Activated naive CD4-positive, alpha-beta T cell treated with anti-CD3 and anti-CD28 coated beads for 36 hours (primary cell): ENCODE results near the gene LILRB2. TPM values are rescaled to one million over a fixed set of nuclear protein-coding genes. Genes with fewer than 3 reads are reported as not detected.
"Not testable (repeated sequence)": the region's sequence is repeated elsewhere in the genome, so short reads cannot be mapped to it uniquely, and the experiment has no call there.

Experiments
- CTCF ChIA-PET: fragments of 350-600 bp; sonication (Branson Sonifier 250); formaldehyde crosslinking; loops from one replicate; lab custom pipeline; 2021; ENCODE audit warnings: antibody characterized with exemption; lab: Charles Lee
- DNase-seq: peaks from one replicate; pipeline ENCODE4 v3.0.0-alpha.2; 2020
- H3K27ac Mint-ChIP-seq: one replicate; pipeline ENCODE4 v1.8.0; 2021; ENCODE audit warnings: mild to moderate bottlenecking, mixed read lengths
- H3K27me3 Mint-ChIP-seq: one replicate; pipeline ENCODE4 v1.8.0; 2021; ENCODE audit warnings: low read depth, mixed read lengths
- H3K36me3 Mint-ChIP-seq: one replicate; pipeline ENCODE4 v1.8.0; 2021; ENCODE audit warnings: low read depth, mixed read lengths
- H3K4me1 Mint-ChIP-seq: one replicate; pipeline ENCODE4 v1.8.0; 2021; ENCODE audit warnings: low read depth, mixed read lengths
- H3K4me3 Mint-ChIP-seq: one replicate; pipeline ENCODE4 v1.8.0; 2021; ENCODE audit warnings: mild to moderate bottlenecking, moderate library complexity, mixed read lengths
- H3K9me3 Mint-ChIP-seq: one replicate; pipeline ENCODE4 v1.8.0; 2021; ENCODE audit warnings: mixed read lengths
- intact Hi-C: fragments of 100-400 bp; cut with micrococcal nuclease; formaldehyde crosslinking; loops from one replicate; pipeline ENCODE4 v1.15.1; 2023
- total RNA-seq, 2 experiments: library from RNA; stranded (reverse); gene quantifications; one replicate each; pipeline ENCODE4 v1.2.3, GENCODE V29; 2021

LILRB2 gene
- total RNA-seq, 2 experiments from 2014 or later = not detected

- no peak overlapping the region for H3K4me3 Mint-ChIP-seq
- no peaks in the 10 kb centered on the region for H3K9me3 Mint-ChIP-seq
- intact Hi-C loops = loop anchor here (2.0 to 5.0 kb wide), 3 partner anchors 23 to 131 kb away; partner anchors contain the start of genes LAIR1 and LILRB3
- no peaks in the 10 kb centered on the region for H3K36me3 Mint-ChIP-seq
- H3K27ac Mint-ChIP-seq = no peak overlapping the region
- CTCF ChIA-PET = no interaction called here
- no peak for DNase-seq
- no peaks in the 10 kb centered on the region for H3K27me3 Mint-ChIP-seq
- peaks cover 12% of the 10 kb centered on the region for H3K4me1 Mint-ChIP-seq
Observed at GRCh38 chr19:54245936-54246335, 35.0 kb downstream of the LILRB2 start.

- DNase-seq, H3K27me3 Mint-ChIP-seq, H3K27ac Mint-ChIP-seq, H3K36me3 Mint-ChIP-seq, CTCF ChIA-PET, H3K9me3 Mint-ChIP-seq, H3K4me3 Mint-ChIP-seq: not testable (repeated sequence)
- H3K4me1 Mint-ChIP-seq = peaks cover 12% of the 10 kb centered on the region
- intact Hi-C loops = loop anchor here (2.0 kb wide), 1 partner anchor 21 kb away; the partner anchor contains the start of gene LILRB3
Observed at GRCh38 chr19:54243809-54244208, 37.1 kb downstream of the LILRB2 start.

GRCh38 chr19:54242646-54243045 lies 38.3 kb downstream of the LILRB2 start, which contains the start of gene LILRA6:
Gene LILRA6 (minus strand): TSS chr19:54242790.
- H3K27ac Mint-ChIP-seq, H3K9me3 Mint-ChIP-seq, H3K4me3 Mint-ChIP-seq, H3K4me1 Mint-ChIP-seq, intact Hi-C loops, H3K27me3 Mint-ChIP-seq, CTCF ChIA-PET, DNase-seq, H3K36me3 Mint-ChIP-seq: not testable (repeated sequence)

- H3K9me3 Mint-ChIP-seq, intact Hi-C loops, H3K4me1 Mint-ChIP-seq, H3K4me3 Mint-ChIP-seq, H3K36me3 Mint-ChIP-seq, DNase-seq, CTCF ChIA-PET, H3K27ac Mint-ChIP-seq, H3K27me3 Mint-ChIP-seq: not testable (repeated sequence)
Observed at GRCh38 chr19:54242234-54242633, 38.7 kb downstream of the LILRB2 start.

GRCh38 chr19:54240372-54241336 lies 40.3 kb downstream of the LILRB2 start:
- H3K27me3 Mint-ChIP-seq, CTCF ChIA-PET, H3K27ac Mint-ChIP-seq, H3K36me3 Mint-ChIP-seq, intact Hi-C loops, H3K9me3 Mint-ChIP-seq, H3K4me1 Mint-ChIP-seq, H3K4me3 Mint-ChIP-seq, DNase-seq: not testable (repeated sequence)

GRCh38 chr19:54239491-54240371 lies 41.2 kb downstream of the LILRB2 start:
- H3K9me3 Mint-ChIP-seq, CTCF ChIA-PET, H3K4me1 Mint-ChIP-seq, H3K27me3 Mint-ChIP-seq, H3K36me3 Mint-ChIP-seq, H3K27ac Mint-ChIP-seq, H3K4me3 Mint-ChIP-seq, intact Hi-C loops, DNase-seq: not testable (repeated sequence)

- DNase-seq = no peak
- Mint-ChIP-seq H3K9me3 (no peaks in the 10 kb centered on the region), H3K36me3 (no peaks in the 10 kb centered on the region), H3K27ac (no peak overlapping the region), H3K4me1 (peaks cover 3% of the 10 kb centered on the region), H3K4me3 (no peak overlapping the region), H3K27me3 (peaks cover 19% of the 10 kb centered on the region)
- intact Hi-C loops = no loop called here
- CTCF ChIA-PET = no interaction called here
Observed at GRCh38 chr19:54233941-54234340, 47.0 kb downstream of the LILRB2 start.

GRCh38 chr19:54231077-54231931 lies 49.6 kb downstream of the LILRB2 start:
- Mint-ChIP-seq H3K9me3 (no peaks in the 10 kb centered on the region), H3K27me3 (peaks cover 20% of the 10 kb centered on the region), H3K27ac (no peak overlapping the region), H3K36me3 (no peaks in the 10 kb centered on the region), H3K4me1 (peaks cover 3% of the 10 kb centered on the region), H3K4me3 (no peak overlapping the region)
- DNase-seq = peak; percentile 91
- intact Hi-C loops = loop anchor here (1.0 kb wide), 1 partner anchor 63 kb away; no protein-coding TSS in a partner anchor
- CTCF ChIA-PET = interaction anchor here (0.8 to 1.1 kb wide), 3 partner anchors 35 to 64 kb away, joined by 4 to 5 read pairs (median 5); no protein-coding TSS in a partner anchor

GRCh38 chr19:54230031-54230430 lies 50.9 kb downstream of the LILRB2 start:
- DNase-seq = no peak
- Mint-ChIP-seq H3K9me3 (no peaks in the 10 kb centered on the region), H3K27me3 (peaks cover 20% of the 10 kb centered on the region), H3K4me1 (peaks cover 3% of the 10 kb centered on the region), H3K27ac (no peak overlapping the region), H3K4me3 (no peak overlapping the region), H3K36me3 (no peaks in the 10 kb centered on the region)
- intact Hi-C loops = no loop called here
- CTCF ChIA-PET = no interaction called here

GRCh38 chr19:54229146-54229545 lies 51.8 kb downstream of the LILRB2 start:
- H3K9me3 Mint-ChIP-seq = no peaks in the 10 kb centered on the region
- H3K4me1 Mint-ChIP-seq = peaks cover 3% of the 10 kb centered on the region
- no peaks in the 10 kb centered on the region for H3K36me3 Mint-ChIP-seq
- CTCF ChIA-PET = interaction anchor here (1.3 kb wide), 2 partner anchors 40 to 59 kb away, joined by 3 read pairs; partner anchors contain the start of gene MBOAT7
- intact Hi-C loops = no loop called here
- H3K4me3 Mint-ChIP-seq = no peak overlapping the region
- peaks cover 19% of the 10 kb centered on the region for H3K27me3 Mint-ChIP-seq
- DNase-seq = no peak
- no peak overlapping the region for H3K27ac Mint-ChIP-seq

GRCh38 chr19:54224619-54225018 lies 56.3 kb downstream of the LILRB2 start:
- H3K9me3 Mint-ChIP-seq, H3K27ac Mint-ChIP-seq, intact Hi-C loops, DNase-seq, H3K4me1 Mint-ChIP-seq, H3K36me3 Mint-ChIP-seq, H3K4me3 Mint-ChIP-seq, CTCF ChIA-PET: not testable (repeated sequence)
- peaks cover 11% of the 10 kb centered on the region for H3K27me3 Mint-ChIP-seq
